VCaP (cell line): ENCODE results near the gene RERE.
A peak's percentile ranks its signal among the peaks of the same experiment; 100 is the strongest.

ENCODE experiments used
- H3K27ac ChIP-seq: fragments of 450-650 bp; 2 replicates; pipeline ENCODE4 v1.5.1; 2017
- TF ChIP-seq, protein P1 (sequence below): fragments of 450-650 bp; conservative IDR thresholded peaks from 2 replicates; pipeline ENCODE4 v1.5.1; 2017; ENCODE audit warnings: mild to moderate bottlenecking, moderate library complexity

Gene RERE

GRCh38 chr1:8860738-8861516, 43.5 kb upstream of the RERE start:
- TF ChIP-seq, protein P1, sequence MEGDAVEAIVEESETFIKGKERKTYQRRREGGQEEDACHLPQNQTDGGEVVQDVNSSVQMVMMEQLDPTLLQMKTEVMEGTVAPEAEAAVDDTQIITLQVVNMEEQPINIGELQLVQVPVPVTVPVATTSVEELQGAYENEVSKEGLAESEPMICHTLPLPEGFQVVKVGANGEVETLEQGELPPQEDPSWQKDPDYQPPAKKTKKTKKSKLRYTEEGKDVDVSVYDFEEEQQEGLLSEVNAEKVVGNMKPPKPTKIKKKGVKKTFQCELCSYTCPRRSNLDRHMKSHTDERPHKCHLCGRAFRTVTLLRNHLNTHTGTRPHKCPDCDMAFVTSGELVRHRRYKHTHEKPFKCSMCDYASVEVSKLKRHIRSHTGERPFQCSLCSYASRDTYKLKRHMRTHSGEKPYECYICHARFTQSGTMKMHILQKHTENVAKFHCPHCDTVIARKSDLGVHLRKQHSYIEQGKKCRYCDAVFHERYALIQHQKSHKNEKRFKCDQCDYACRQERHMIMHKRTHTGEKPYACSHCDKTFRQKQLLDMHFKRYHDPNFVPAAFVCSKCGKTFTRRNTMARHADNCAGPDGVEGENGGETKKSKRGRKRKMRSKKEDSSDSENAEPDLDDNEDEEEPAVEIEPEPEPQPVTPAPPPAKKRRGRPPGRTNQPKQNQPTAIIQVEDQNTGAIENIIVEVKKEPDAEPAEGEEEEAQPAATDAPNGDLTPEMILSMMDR, result no peak
- H3K27ac ChIP-seq, result 0 out of 2 replicates have a peak overlapping the region, but pooled peaks have one; percentile 3

DNA sequence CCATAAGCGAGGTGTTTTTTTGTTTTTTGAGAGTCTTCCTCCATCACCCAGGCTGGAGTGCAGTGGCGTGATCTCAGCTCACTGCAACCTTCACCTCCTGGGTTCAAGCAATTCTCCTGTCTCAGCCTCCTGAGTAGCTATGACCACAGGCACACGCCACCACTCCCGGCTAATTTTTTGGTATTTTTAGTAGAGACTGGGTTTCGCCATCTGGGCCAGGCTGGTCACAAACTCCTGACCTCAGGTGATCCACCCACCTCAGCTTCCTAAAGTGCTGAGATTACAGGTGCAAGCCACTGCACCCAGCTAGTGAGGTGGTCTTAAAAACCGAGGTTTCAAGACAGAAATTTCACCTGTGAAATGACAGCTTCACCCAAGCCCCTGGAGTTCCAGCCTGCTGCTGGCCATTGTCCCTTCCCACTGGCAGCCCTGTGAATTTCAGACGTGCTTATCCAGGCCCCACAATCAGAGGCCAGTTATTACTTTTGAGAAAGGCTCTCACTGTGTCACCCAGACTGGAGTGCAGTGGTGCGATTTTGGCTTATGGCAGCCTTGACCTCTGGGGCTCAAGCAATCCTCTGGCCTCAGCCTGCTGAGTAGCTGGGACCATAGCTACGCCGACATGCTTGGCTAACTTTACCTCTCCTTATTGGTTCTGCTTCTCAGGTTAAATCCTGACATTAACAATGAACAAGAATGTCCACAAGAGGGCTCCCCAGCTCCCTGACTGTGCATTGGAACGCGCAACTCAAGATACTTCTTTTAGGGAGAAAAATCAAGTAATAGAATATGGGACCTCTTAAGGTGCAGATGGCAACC, 41.7 kb upstream of the RERE start:
- H3K27ac ChIP-seq, result no peak overlapping the region
- TF ChIP-seq, protein P1, result peak; percentile 78

GRCh38 chr1:8858112-8858668, 40.8 kb upstream of the RERE start:
- TF ChIP-seq, protein P1, result no peak
- H3K27ac ChIP-seq, result 0 out of 2 replicates have a peak overlapping the region, but pooled peaks have one; percentile 5

GRCh38 chr1:8856689-8857412, 39.4 kb upstream of the RERE start:
- TF ChIP-seq, protein P1, result no peak
- no peak overlapping the region for H3K27ac ChIP-seq

GRCh38 chr1:8854240-8854639, 36.8 kb upstream of the RERE start:
- TF ChIP-seq, protein P1, result no peak
- H3K27ac ChIP-seq, result no peak overlapping the region

DNA sequence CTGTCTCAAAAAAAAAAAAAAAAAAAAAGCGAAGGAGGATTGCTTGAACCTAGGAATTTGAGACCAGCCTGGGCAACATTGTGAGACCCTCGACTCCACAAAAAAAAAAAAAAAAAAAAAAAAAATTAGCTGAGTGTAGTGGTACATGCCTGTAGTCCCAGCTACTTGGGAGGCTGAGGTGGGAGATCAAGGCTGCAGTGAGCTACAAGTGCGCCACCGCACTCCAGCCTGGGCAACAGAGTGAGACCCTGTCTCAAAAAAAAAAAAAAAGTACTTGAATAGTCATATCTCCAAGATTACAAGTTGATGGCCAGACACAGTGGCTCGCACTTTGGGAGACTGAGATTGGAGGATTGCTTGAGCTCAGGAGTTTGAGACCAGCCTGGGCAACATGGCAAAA, 33.6 kb upstream of the RERE start:
- TF ChIP-seq, protein P1, result no peak

More for the DNA sequence above, 33.6 kb upstream of the RERE start:
- H3K27ac ChIP-seq, result no peak overlapping the region
